Right atrium auricular region (tissue), 2 donors: Measurements from ENCODE around the gene GIPC3. TPM values are rescaled to one million over a fixed set of nuclear protein-coding genes. Genes with fewer than 3 reads are reported as not detected.
"Not testable (repeated sequence)": the region's sequence is repeated elsewhere in the genome, so short reads cannot be mapped to it uniquely, and the experiment has no call there.

ENCODE experiments used
- DNase-seq: peaks from one replicate; pipeline ENCODE4 v3.0.0-alpha.2; 2019; ENCODE audit warnings: low spot score
- H3K27ac ChIP-seq, 2 donors: fragments of 200-600 bp; sonication (generic); 1 replicate in 1 of 2; 2 replicates in 1 of 2; pipeline ENCODE4 v1.5.1; 2016 to 2019
- H3K27me3 ChIP-seq, 2 donors: fragments of 200-600 bp; sonication (generic); one replicate each; pipeline versions ENCODE4 v1.5.1 to v1.6.0; 2017 to 2019
- H3K36me3 ChIP-seq: fragments of 200-600 bp; sonication (generic); one replicate; pipeline ENCODE4 v1.5.1; 2016
- H3K4me1 ChIP-seq, 2 donors: fragments of 200-600 bp; sonication (generic); one replicate each; pipeline versions ENCODE4 v1.5.1 to v1.6.0; 2017 to 2019
- H3K4me3 ChIP-seq, 2 donors: fragments of 200-600 bp; sonication (generic); 1 replicate in 1 of 2; 2 replicates in 1 of 2; pipeline ENCODE4 v1.5.1; 2017 to 2019; ENCODE audit warnings: mild to moderate bottlenecking in 1 of 2, moderate library complexity in 1 of 2
- H3K9me3 ChIP-seq, 2 donors: fragments of 200-600 bp; sonication (generic); one replicate each; pipeline ENCODE4 v1.5.1; 2019
- CTCF ChIP-seq, 2 donors: fragments of 200-600 bp; sonication (generic); IDR thresholded peaks; one replicate each; pipeline ENCODE4 v1.5.1; 2019; ENCODE audit warnings: antibody characterized with exemption in 2 of 2
- total RNA-seq, 2 donors: library from RNA; depleted of rRNA; stranded (reverse); fragments of >200 nt; gene quantifications; one replicate each; pipeline ENCODE4 v1.1.0, GENCODE V29; 2016

GIPC3 gene
- total RNA-seq, 2 donors from 2014 or later, result 0.96 to 1.5 TPM

- H3K4me1 ChIP-seq, result peaks cover 0 to 31% of the 10 kb centered on the region in 2 donors
- no peak for TF ChIP-seq CTCF (IDR thresholded peaks at IDR 0.05)
- H3K27ac ChIP-seq, result no peak overlapping the region
- DNase-seq, result no peak
- H3K9me3 ChIP-seq, result no peaks in the 10 kb centered on the region
- H3K4me3 ChIP-seq, result no peak overlapping the region
- no peaks in the 10 kb centered on the region for H3K27me3 ChIP-seq
- peaks cover 24% of the 10 kb centered on the region for H3K36me3 ChIP-seq
Measured at GRCh38 chr19:3623716-3624115, 38.4 kb downstream of the GIPC3 start.

GRCh38 chr19:3625996-3626472, 40.8 kb downstream of the GIPC3 start:
- Histone ChIP-seq H3K9me3 (no peaks in the 10 kb centered on the region), H3K4me3 (peak overlapping the region; percentile 85 to 98), H3K4me1 (peaks cover 0 to 30% of the 10 kb centered on the region in 2 donors), H3K27ac (peak overlapping the region; percentile 92 to 93), H3K36me3 (peaks cover 20% of the 10 kb centered on the region), H3K27me3 (no peaks in the 10 kb centered on the region)
- DNase-seq, result no peak
- no peak for TF ChIP-seq CTCF (IDR thresholded peaks at IDR 0.05)

- Histone ChIP-seq H3K36me3 (peaks cover 20% of the 10 kb centered on the region), H3K27ac (peak within 1 kb of the TSS; percentile 92 to 93), H3K4me3 (peak within 1 kb of the TSS; percentile 85 to 98), H3K9me3 (no peaks in the 10 kb centered on the region), H3K27me3 (no peaks in the 10 kb centered on the region), H3K4me1 (peaks cover 0 to 30% of the 10 kb centered on the region in 2 donors)
- DNase-seq, result peak; percentile 97
- peak in 1 of 2 donors; percentile 28 for TF ChIP-seq CTCF (IDR thresholded peaks at IDR 0.05)
Measured at GRCh38 chr19:3626473-3627350, 41.4 kb downstream of the GIPC3 start, which contains the start of gene CACTIN. CACTIN (minus strand) TSS chr19:3626790; CDS start chr19:3626762, 28 bp downstream.

- TF ChIP-seq CTCF (IDR thresholded peaks at IDR 0.05), result no peak
- H3K36me3 ChIP-seq, result peaks cover 23% of the 10 kb centered on the region
- H3K27me3 ChIP-seq, result no peaks in the 10 kb centered on the region
- peak overlapping the region in 1 of 2 donors; percentile 98 for H3K4me3 ChIP-seq
- DNase-seq, result no peak
- H3K9me3 ChIP-seq, result no peaks in the 10 kb centered on the region
- H3K27ac ChIP-seq, result peak overlapping the region; percentile 92 to 93
- peaks cover 0 to 30% of the 10 kb centered on the region in 2 donors for H3K4me1 ChIP-seq
Measured at GRCh38 chr19:3627351-3627723, 42.1 kb downstream of the GIPC3 start.

GRCh38 chr19:3628766-3629165, 43.5 kb downstream of the GIPC3 start:
- not testable (repeated sequence) for H3K9me3 ChIP-seq, H3K4me3 ChIP-seq, H3K27ac ChIP-seq, H3K27me3 ChIP-seq, DNase-seq
- H3K4me1 ChIP-seq, result peaks cover 0 to 30% of the 10 kb centered on the region in 2 donors
- H3K36me3 ChIP-seq, result peaks cover 26% of the 10 kb centered on the region

- TF ChIP-seq CTCF (IDR thresholded peaks at IDR 0.05), result no peak
- no peak overlapping the region for H3K4me3 ChIP-seq
- H3K4me1 ChIP-seq, result peaks cover 0 to 6% of the 10 kb centered on the region in 2 donors
- H3K27ac ChIP-seq, result no peak overlapping the region
- H3K9me3 ChIP-seq, result no peaks in the 10 kb centered on the region
- H3K27me3 ChIP-seq, result no peaks in the 10 kb centered on the region
- no peak for DNase-seq
- H3K36me3 ChIP-seq, result peaks cover 26% of the 10 kb centered on the region
Measured at GRCh38 chr19:3631053-3631861, 46.0 kb downstream of the GIPC3 start.
